ENCODE data around the gene MCAT.

Gene MCAT

DNA sequence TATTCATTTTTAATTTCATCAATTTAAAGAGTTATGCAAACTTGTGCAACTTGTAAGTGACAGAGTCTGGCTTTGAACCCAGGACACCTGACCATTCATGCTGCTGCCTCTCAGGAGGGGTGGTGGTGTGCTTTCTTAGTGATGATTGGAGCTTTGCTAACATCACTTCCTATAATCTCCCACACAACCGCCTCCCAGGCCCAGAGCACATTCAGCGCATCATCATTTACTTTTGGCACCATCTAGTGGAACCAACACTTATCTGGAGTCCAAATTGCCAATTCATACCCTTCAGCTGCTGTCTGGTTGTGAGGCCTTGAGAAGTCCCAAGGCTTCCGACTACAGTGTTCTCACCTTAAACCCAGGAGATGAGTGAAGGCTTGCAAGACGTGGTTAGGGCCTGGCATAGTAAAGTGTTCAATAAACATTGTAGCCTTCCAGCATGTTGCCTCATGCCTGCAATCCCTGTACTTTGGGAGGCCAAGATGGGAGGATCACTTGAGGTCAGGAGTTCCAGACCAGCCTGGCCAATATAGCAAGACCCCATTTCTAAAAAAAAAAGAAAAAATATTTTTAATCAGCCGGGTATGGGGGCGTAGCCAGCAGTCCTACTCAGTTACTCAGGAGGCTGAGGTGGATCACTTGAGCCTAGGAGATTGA, 52.9 kb downstream of the MCAT start:
- no peak for TF ChIP-seq POLR2A (IDR thresholded peaks at IDR 0.05; ENCODE audit: low read depth, low read length)
- DNase-seq (ENCODE audit: insufficient read length, low spot score) (peak; percentile 74), FAIRE-seq (peak; percentile 88)

DNA sequence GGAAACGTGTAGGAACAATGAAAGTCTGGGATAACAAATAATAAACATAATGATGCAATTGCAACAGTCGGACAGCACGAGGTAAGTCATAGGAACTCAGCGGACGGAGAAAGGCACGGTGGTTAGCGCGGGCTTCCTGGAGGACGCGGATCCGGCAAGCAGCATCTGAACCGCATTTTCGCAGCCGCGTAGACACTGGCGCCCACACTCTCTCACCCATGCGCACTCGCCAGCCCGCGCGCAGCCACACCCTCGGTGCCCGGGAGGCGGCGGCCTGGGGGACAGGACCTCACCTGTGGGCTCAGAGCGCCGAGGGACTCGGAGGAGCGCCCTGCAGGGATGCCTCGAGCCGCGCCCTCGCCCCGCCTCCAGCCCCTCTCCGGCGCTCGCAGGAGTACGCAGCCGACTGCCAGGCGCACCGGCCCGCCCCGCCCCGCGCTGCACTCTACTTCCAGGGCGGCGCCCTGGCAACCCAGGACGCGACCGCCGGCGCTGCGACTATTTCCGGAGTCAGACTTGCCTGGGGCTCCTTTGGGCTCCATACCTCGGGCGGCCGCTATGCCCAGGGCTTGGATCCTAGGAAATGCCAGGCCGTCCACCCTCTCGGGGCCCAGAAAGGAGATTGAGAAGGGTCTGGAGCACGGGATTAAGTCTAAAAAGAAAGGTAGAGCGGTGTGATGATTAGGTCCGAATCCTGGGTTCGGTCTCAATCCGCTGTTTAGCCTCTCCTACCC, 54.0 kb downstream of the MCAT start, which contains the start of gene TTLL1:
Gene TTLL1, minus strand, starts transcription at position 408 of the 734 bp plus-strand sequence. CDS start 13,805 bp downstream, outside the sequence.
- TF ChIP-seq POLR2A (IDR thresholded peaks at IDR 0.05; ENCODE audit: low read depth, low read length): peak; percentile 39; the same call in 1 of the 2 replicates
- DNase-seq (ENCODE audit: insufficient read length, low spot score) (peak; percentile 89), FAIRE-seq (no peak)

DNA sequence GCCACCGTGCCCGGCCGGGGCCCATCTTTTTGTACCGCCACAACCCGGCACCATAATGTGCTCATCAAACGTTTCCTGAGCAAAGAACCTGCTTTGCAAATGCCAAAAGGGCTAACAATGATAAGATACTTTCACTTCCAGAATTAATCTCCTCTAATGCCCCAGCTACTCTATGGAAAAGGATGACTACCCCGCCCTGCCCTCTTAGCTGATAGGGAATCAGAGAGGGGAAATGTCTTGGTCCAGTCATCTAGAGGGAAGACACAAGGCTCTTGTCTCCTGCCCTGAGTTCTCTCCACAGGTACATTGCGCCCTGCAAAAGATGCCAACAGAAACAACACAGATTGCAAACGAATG, 54.6 kb downstream of the MCAT start:
- FAIRE-seq: no peak
- no peak for TF ChIP-seq POLR2A (IDR thresholded peaks at IDR 0.05; ENCODE audit: low read depth, low read length)
- no peak for DNase-seq (ENCODE audit: insufficient read length, low spot score)

DNA sequence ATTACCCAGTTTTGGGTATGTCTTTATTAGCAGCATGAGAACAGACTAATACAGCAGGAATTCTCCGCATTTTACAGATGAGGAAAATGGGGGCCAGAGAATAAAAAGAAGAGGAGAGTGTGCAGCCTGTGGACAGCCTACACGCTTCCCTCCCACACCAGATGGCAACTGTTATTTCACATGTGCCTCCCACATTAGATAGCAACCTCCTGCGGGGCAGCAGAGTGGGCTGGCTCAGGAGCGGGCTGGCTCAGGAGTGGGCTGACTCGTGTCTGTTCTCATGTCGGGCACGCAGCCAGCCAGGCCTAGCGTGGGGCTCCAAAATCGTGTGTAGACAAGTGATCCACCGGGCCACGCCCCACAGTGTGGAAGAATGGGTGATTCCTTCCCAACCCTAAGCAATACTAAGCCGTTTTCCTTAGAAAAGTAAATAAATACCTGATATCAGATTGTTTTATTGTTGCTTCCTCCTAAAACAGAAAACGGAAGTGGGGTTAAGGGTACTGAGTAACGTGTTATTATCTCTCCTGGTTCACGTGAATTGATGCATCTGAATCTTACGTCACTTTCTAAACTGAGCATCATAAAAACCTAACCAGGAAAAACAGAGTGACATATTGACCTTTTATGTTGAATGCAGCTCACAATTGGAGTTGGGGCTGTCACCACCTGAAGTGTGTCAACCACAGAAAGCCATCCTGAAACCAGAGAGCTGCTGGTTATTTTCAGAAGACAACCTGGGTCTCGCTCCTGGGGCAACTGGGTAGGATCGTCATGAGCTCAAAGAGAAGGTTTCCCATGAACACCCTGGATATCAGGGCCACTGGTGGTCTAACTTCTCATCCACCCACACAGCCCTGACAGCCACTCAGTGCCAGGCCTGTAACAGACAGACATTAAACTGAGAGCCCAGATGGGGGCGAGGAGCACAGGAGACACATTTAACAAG, 57.3 kb downstream of the MCAT start:
- DNase-seq (ENCODE audit: insufficient read length, low spot score): no peak
- TF ChIP-seq POLR2A (IDR thresholded peaks at IDR 0.05; ENCODE audit: low read depth, low read length): no peak
- no peak for FAIRE-seq

Measured in H54 (cell line).